ENCODE results near the gene LRPPRC. TPM values are rescaled to one million over a fixed set of nuclear protein-coding genes. Genes with fewer than 3 reads are reported as not detected.

The LRPPRC gene
- total and polyA plus RNA-seq, 2 experiments from 2014 or later = 27.4 to 87.3 TPM

- H3K36me3 ChIP-seq (replicated peaks; ENCODE audit: insufficient read depth, low read depth) = no peaks in the 10 kb centered on the region
- H3K9me2 ChIP-seq (replicated peaks; ENCODE audit: insufficient read depth) = no peaks in the 10 kb centered on the region
- no peaks in the 10 kb centered on the region for H3K9me3 ChIP-seq (ENCODE audit: low read depth)
- H3K4me1 ChIP-seq (ENCODE audit: insufficient read depth) = no peaks in the 10 kb centered on the region
- TF ChIP-seq, protein P1, sequence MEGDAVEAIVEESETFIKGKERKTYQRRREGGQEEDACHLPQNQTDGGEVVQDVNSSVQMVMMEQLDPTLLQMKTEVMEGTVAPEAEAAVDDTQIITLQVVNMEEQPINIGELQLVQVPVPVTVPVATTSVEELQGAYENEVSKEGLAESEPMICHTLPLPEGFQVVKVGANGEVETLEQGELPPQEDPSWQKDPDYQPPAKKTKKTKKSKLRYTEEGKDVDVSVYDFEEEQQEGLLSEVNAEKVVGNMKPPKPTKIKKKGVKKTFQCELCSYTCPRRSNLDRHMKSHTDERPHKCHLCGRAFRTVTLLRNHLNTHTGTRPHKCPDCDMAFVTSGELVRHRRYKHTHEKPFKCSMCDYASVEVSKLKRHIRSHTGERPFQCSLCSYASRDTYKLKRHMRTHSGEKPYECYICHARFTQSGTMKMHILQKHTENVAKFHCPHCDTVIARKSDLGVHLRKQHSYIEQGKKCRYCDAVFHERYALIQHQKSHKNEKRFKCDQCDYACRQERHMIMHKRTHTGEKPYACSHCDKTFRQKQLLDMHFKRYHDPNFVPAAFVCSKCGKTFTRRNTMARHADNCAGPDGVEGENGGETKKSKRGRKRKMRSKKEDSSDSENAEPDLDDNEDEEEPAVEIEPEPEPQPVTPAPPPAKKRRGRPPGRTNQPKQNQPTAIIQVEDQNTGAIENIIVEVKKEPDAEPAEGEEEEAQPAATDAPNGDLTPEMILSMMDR (IDR thresholded peaks at IDR 0.05; ENCODE audit: poor library complexity) = no peak
- TF ChIP-seq EZH2 (IDR thresholded peaks at IDR 0.05; ENCODE audit: borderline replicate concordance) = no peak
- no peak for TF ChIP-seq EZH2phosphoT487 (IDR thresholded peaks at IDR 0.05; ENCODE audit: low read depth, severe bottlenecking, unreplicated experiment)
- no peak for DNase-seq (ENCODE audit: low spot score)
- no peaks in the 10 kb centered on the region for H4K20me1 ChIP-seq (ENCODE audit: insufficient read depth, poor library complexity, severe bottlenecking)
- no peaks in the 10 kb centered on the region for H3K27me3 ChIP-seq
- H3K4me2 ChIP-seq = no peak overlapping the region
- no peak overlapping the region for H3K4me3 ChIP-seq
- peaks cover 2% of the 10 kb centered on the region for H3K79me2 ChIP-seq
- no peak overlapping the region for H2AFZ ChIP-seq
- H3K27ac ChIP-seq = no peak overlapping the region
- WGBS (ENCODE audit: low lambda C conversion rate, missing lambda C conversion rate) = 93% methylated on average over 6 of the region's 6 CpGs
These were observed 56.0 kb downstream of the LRPPRC start for GRCh38 chr2:43939695-43940256.

DNA sequence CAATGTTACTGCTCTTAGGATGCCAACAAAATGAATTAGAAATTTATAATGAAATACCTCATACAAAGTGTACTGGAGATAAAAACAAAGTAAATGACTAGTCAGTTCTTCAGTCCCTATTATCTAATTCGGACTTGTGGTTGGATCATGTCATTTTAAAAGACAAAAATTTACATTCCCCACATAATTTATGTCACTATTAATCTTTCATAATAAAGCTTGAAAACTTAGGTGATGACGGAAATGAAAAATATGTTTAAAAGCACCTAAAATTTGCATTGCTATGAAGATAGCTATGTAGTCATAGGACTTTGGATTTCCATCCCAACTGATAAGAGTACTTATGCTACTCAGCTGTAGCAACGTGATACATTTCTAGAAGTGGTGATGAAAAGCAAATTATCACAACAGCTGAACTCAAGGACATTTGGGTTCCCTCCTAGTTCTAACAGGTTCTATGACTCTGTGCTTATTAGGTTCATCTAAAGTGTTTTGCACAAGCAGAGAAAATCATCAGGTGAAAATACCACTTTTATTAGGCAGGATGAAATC is 58.4 kb downstream of the LRPPRC start:
- Histone ChIP-seq H3K27me3 (no peaks in the 10 kb centered on the region), H3K9me2 (replicated peaks; ENCODE audit: insufficient read depth) (no peaks in the 10 kb centered on the region), H3K4me2 (no peak overlapping the region), H3K9me3 (ENCODE audit: low read depth) (no peaks in the 10 kb centered on the region), H3K4me1 (ENCODE audit: insufficient read depth) (no peaks in the 10 kb centered on the region), H3K79me2 (peaks cover 2% of the 10 kb centered on the region), H2AFZ (no peak overlapping the region), H3K4me3 (no peak overlapping the region), H4K20me1 (ENCODE audit: insufficient read depth, poor library complexity, severe bottlenecking) (no peaks in the 10 kb centered on the region), H3K27ac (no peak overlapping the region), H3K36me3 (replicated peaks; ENCODE audit: insufficient read depth, low read depth) (no peaks in the 10 kb centered on the region)
- 74% methylated on average over 3 of the region's 3 CpGs for WGBS (ENCODE audit: low lambda C conversion rate, missing lambda C conversion rate)
- no peak for DNase-seq (ENCODE audit: low spot score)
- TF ChIP-seq EZH2phosphoT487 (IDR thresholded peaks at IDR 0.05; ENCODE audit: low read depth, severe bottlenecking, unreplicated experiment) = no peak
- TF ChIP-seq, protein P1 (IDR thresholded peaks at IDR 0.05; ENCODE audit: poor library complexity) = no peak
- no peak for TF ChIP-seq EZH2 (IDR thresholded peaks at IDR 0.05; ENCODE audit: borderline replicate concordance)

GRCh38 chr2:43934567-43934966 is 61.2 kb downstream of the LRPPRC start:
- no peak for TF ChIP-seq EZH2phosphoT487 (IDR thresholded peaks at IDR 0.05; ENCODE audit: low read depth, severe bottlenecking, unreplicated experiment)
- TF ChIP-seq, protein P1 (IDR thresholded peaks at IDR 0.05; ENCODE audit: poor library complexity) = no peak
- no peak for TF ChIP-seq EZH2 (IDR thresholded peaks at IDR 0.05; ENCODE audit: borderline replicate concordance)

More at GRCh38 chr2:43934567-43934966, 61.2 kb downstream of the LRPPRC start:
- Histone ChIP-seq H3K9me2 (replicated peaks; ENCODE audit: insufficient read depth) (no peaks in the 10 kb centered on the region), H3K4me2 (no peak overlapping the region), H3K36me3 (replicated peaks; ENCODE audit: insufficient read depth, low read depth) (no peaks in the 10 kb centered on the region), H3K4me1 (ENCODE audit: insufficient read depth) (no peaks in the 10 kb centered on the region), H3K79me2 (peaks cover 2% of the 10 kb centered on the region), H4K20me1 (ENCODE audit: insufficient read depth, poor library complexity, severe bottlenecking) (no peaks in the 10 kb centered on the region), H3K27me3 (no peaks in the 10 kb centered on the region), H3K4me3 (no peak overlapping the region), H2AFZ (no peak overlapping the region), H3K27ac (no peak overlapping the region), H3K9me3 (ENCODE audit: low read depth) (no peaks in the 10 kb centered on the region)
- 93% methylated on average over 4 of the region's 4 CpGs for WGBS (ENCODE audit: low lambda C conversion rate, missing lambda C conversion rate)
- no peak for DNase-seq (ENCODE audit: low spot score)
